Stimulated activated CD8-positive, alpha-beta memory T cell treated with anti-CD3 and anti-CD28 coated beads, Interleukin-12 subunit alpha, Interleukin-12 subunit beta, amount 100 ng/mL, for 24 hours (primary cell): Measurements from ENCODE around the gene S100PBP.

Experiments used
- DNase-seq: peaks from one replicate; pipeline ENCODE4 v3.0.0-alpha.2; 2020; ENCODE audit errors: extremely low read depth

The S100PBP gene

DNA sequence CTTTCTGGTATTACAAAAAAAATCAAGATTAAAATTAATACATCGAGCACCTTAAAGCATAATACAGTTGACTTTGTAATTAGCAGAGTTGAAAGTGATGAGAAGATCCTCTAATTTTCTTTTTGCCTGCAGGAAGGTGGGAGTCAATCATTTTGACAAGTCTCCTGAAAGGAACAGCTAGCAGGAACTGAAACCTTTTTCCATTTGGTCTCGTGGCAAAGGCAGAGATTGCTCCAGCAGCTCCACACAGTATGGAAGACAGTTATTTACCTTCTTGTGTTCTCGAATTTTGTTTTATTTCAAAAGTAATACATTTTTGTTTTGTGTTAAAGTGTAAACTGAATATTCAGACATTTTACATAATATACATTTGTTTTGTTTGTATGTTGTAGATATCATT is 7.7 kb downstream of the S100PBP start:
- DNase-seq, result no peak

DNA sequence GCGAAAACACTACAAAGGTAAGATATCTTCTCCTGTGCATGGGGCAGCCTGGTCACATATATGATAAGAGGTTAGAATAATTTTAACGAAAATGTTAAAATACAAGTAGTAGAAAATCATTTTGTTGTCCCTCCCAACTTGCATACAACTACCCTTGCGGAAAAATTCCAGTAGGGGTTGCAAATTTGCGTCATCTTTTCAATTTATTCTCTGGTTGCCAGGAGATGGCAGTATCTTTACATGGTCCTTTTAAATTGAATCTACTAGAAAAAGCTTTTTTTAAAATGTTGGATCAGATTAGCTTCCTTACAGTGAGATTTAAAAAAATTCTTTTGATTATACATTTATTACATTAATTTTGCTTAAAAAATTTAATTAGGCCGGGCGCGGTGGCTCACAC is 10.9 kb downstream of the S100PBP start:
- no peak for DNase-seq

GRCh38 chr1:32830092-32830852 is 12.8 kb downstream of the S100PBP start:
- DNase-seq, result no peak

DNA sequence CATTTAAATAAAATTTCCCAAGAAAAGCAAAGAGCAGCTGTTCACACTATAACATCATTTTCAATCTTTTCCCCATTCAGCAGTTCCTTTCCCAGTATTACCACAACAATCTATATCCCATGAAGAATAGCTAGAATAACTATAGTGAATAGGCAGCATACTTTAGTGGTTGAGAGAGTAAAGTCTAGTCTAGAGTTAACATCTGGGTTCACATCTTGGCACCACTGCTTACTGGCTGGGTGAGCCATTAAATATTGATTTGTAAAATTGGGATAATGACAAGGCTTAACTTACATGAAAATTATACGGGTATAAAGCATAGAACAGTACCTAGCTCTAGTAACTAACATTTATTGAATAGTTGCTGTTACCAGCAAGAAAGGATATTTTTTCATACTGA is 14.4 kb downstream of the S100PBP start:
- no peak for DNase-seq

DNA sequence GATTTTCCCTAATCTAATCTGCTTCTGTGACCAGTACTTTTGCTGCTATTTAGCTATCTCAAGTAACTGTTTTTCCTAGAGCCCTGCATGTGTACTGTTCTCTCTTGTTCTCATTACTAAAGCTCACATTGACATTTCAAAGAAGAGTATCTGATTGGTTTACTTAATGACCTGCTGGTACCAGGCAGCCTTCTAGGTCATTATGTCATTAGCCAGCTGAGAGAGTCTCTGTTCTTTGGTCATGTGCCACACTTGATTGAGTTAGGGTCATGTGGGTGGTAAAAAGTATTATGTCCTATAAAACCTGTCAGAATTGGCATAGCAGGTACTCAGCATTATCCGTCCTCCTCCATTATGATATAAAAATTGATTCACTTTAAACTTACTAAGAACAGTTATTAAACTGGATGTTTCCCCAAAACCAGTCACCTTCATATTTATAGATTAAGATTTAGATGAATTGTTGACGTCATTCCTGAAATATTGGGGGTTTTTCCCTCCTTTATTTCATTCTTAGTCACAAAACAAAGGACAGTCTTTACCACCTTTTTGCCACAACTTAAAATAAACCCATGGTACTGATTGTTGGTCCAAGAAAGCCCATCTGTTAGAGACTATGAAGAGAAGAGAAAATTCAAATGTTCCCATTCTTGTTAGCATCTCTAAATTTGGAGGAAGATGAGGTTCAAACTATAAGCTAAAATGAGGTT is 31.1 kb downstream of the S100PBP start:
- DNase-seq, result no peak

DNA sequence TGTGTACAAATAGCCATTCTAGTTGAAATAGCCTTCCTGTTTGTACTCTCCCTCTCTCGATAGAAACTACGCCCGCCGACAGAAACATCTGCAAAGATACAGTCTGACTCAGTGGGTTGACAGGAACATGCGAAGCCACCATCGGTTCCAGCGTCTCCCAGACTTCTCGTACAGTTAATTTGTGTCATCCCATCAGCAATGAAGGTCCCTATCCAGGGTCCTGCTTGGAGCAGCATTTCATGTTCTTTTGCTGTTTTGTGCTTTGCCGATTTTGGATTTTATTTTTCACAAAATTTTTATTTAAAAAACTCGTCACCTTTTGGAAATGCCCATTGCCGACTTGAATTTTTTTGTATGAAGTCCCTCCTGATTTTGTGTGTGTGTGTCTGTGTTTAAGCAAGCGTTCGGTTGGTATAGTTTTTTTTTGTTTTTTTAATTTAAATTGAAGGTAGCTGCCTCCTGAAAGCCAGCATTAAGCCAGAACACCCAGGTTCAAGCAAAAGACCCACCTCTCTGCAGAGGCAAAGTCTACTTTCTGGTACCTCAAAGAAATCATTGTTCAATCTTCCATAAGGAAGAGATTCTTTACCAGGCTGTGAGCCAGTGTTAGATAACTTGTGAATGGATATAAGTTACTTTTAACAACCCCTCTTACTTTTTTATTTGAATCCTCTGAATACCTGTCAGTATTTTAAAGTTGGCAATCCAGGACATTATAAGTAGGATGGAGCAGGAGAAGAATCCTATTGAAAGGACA is 38.6 kb downstream of the S100PBP start:
- DNase-seq, result no peak

GRCh38 chr1:32858136-32858535 is 40.7 kb downstream of the S100PBP start:
- DNase-seq, result no peak

- no peak for DNase-seq
These were observed 41.3 kb downstream of the S100PBP start for GRCh38 chr1:32858791-32859190.

DNA sequence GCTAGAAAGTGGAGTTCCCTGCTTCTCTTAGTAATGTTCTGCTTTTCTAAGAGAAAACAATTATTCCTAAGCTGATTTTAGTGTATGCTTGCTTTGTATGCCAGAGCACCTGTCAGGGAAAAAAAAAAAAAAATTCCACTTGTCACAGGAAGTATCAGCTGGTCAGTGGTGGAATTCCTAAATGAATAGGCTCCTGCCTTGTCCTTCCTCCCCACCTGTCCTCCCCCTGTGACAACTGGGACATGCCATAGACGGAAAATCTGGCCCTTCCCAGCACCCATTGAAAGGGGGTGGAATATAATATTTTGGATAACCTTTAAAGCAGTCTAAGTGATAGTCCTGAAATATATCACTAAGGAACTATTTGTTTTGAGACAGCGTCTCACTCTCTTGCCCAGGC is 42.5 kb downstream of the S100PBP start:
- DNase-seq, result no peak

- no peak for DNase-seq
These were observed 43.1 kb downstream of the S100PBP start for GRCh38 chr1:32860566-32860965.

DNA sequence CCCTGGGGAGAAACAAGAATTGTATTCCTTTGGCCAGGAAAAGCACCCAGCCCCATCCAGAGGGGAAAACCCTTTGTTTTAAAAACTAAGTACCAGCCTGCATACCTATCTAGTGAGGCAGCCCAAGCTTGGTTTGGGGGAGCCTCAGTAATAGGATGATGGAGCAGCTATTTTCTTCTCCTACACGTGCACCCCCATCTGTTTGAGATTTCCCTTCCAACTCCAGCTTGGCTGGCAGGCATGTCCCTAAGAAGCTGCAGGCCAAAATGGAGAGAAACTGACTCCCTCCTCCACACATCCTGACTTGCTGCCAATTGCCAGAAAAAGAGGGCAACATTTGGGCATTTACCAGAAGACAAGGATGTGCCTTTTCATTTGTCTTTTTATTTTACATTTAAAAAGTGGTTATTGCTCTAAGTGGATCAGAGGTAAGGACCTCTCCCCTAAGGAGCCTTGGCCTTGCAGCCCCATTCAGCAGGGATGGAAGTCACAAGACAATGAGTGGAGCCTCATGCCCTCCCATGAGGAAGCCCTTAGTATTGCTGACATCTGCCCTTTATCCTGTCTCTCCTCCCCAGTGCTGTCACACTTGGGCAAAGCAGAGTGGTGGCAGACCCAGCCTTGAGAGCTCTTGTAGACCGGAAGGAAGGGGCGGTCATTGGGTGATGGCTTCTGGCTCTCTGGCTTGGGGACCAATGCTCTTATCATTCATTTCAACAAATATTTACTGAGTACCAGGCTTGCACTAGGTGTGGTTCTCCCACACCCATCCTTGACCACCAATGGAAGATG is 44.6 kb downstream of the S100PBP start:
- DNase-seq, result no peak

DNA sequence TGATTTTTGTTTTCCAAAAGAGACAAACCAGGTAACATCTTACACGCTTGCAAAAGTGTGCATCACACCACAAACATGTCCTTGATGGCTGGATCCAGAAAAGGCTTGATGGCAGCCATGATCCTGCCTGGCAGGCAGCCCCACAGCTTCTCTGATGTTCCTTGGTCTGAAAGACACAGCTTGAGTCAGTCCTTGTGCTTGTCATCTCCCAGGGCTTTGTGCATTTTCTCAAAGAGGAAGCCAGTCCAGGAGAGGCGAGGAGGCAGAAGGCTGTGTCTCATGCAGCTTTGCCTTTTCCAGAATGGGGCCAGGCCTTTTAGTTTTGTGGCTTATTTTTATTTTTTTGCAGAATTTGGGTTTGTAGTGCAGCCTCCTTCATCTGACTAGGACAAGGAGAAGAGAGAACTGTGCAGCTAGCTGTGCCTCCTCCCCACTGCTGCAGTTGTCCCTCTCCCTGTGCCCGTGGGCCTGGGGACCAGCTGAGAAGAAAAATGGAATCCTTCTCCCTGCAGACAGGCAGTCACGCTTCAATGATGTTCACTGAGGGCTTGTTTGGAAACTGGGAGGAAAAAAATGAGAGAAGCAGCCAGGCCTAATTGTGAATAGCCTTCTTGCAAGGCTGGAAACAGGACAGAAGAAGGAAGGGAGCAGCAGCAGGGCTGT is 45.9 kb downstream of the S100PBP start:
- DNase-seq, result no peak

DNA sequence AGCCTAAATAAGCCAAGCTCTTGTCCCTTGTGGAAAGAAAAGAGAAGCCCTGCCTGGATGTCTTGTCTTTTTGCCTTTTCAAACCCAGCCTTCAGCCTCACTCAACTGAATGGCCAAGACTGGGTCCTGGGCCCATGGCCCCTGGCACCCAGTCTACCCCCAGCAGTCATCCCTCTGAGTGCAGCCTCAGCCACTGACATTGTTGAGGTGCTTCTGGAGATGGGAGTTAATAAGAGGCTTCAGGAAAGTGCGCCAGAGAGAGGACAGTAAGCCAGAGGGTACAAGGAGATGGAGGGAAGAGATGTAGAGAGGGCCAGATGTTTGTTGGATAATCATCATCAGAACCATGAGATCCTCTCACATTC is 46.4 kb downstream of the S100PBP start:
- no peak for DNase-seq

DNA sequence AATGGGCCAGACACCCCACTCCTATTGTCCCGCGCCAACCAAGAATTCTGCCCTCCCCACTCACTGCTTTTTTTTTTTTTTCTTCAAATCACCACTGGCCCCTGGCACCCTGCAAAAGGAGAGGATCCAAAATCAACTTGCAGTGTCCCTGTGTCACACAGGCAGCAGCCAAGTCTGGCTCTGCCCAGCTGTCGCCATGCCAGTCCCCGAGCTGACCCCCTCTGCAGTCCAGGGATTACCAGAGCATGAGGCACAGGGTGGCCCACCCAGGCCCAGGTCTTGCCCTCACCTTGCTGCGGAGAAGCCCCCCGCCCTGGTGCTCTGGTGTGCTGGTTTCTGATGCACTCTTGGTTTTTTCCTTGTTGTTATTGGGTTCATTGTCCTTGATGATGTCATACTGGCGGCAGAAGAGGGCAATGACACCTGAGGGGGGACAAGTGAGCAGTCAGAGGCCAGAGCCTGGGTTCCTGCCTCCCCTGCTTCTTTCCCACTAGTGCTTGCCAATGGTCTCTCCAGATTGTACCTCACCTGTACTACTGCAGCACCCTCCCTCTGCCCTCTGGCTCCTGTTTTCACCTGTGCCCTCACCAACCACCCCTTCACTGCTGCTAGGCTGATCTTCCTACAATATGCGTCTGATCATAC is 47.0 kb downstream of the S100PBP start:
- no peak for DNase-seq

GRCh38 chr1:32865639-32866405 is 48.4 kb downstream of the S100PBP start:
- DNase-seq, result no peak

DNA sequence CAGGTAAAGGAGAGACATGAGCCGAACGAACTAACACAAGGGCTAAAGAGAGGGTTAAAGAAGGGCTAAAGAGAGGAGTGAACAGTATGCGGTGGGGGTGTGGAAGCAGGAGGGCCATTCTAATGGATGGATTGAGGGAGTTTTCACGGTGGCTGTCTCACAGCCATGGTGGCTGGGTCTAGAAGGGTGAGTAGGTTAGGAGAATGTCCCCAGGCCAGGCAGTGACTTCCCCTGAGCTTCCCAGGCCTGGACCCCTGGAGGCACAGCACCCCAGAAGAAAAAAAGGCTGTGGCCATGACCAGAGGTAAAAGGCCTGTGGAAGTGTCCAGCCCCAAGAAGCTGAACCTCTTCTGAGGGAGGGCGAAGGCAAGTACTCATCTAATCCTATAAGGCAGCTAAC is 49.7 kb downstream of the S100PBP start:
- DNase-seq, result no peak

GRCh38 chr1:32867671-32868070 is 50.2 kb downstream of the S100PBP start:
- DNase-seq, result no peak

- no peak for DNase-seq
These were observed 50.6 kb downstream of the S100PBP start for GRCh38 chr1:32868085-32868484.

DNA sequence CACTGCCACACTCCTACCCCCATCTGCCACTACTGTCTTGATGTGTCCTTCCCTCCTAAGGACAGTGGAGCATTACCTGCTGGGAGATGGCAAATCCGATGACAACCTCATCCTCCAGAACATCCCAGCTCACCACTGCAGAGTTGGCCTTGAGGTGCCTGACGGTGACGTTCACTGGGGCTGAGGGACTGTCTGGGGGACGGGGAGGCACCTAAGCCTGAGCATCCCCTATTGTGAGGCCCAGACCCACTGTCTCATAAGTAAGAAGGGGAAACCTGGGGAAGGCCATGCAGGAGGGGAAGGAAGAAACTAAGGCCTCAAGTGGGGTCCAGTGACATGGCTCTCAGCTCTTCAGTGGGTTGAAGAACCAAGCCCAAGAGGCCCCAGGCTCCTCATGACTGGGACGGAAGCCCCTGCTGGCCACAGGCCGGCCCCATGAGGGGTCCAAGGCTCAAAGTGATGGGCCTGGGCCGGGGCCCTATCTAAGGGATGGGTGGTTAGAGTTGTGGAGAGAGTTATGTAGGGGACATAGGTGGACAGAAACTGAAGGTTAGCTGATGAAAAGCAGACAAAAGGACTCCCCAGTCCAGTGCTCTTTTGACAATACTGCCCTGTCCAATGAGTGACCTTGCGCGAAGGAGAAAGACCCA is 51.5 kb downstream of the S100PBP start:
- DNase-seq, result no peak
